ENCODE measurements around the gene YWHAH.

YWHAH gene

DNA sequence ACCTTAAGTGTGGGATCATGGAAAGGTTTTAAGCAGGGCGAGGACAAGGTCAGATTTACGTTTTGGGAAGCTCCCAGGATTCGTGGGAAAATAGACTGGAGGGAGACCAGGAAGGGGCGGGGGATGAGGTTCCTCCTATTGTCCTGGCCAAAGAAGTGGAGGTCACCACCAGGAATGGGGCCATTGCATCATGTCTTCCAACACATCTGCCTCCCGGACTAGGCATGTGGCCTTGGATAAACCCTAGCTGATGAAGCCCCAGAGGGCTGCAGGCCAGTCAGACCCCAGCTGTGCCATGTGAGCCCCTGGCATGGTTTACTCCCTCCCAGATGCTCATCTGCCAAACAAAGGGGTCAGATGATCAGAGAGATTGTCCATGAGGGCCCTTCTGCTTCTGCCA lies 11.5 kb upstream of the YWHAH start:
- TF ChIP-seq, protein P1, sequence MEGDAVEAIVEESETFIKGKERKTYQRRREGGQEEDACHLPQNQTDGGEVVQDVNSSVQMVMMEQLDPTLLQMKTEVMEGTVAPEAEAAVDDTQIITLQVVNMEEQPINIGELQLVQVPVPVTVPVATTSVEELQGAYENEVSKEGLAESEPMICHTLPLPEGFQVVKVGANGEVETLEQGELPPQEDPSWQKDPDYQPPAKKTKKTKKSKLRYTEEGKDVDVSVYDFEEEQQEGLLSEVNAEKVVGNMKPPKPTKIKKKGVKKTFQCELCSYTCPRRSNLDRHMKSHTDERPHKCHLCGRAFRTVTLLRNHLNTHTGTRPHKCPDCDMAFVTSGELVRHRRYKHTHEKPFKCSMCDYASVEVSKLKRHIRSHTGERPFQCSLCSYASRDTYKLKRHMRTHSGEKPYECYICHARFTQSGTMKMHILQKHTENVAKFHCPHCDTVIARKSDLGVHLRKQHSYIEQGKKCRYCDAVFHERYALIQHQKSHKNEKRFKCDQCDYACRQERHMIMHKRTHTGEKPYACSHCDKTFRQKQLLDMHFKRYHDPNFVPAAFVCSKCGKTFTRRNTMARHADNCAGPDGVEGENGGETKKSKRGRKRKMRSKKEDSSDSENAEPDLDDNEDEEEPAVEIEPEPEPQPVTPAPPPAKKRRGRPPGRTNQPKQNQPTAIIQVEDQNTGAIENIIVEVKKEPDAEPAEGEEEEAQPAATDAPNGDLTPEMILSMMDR (IDR thresholded peaks at IDR 0.05; ENCODE audit: low read depth, low read length): no peak
- no peak overlapping the region for H3K4me3 ChIP-seq (ENCODE audit: low read depth, low read length)

DNA sequence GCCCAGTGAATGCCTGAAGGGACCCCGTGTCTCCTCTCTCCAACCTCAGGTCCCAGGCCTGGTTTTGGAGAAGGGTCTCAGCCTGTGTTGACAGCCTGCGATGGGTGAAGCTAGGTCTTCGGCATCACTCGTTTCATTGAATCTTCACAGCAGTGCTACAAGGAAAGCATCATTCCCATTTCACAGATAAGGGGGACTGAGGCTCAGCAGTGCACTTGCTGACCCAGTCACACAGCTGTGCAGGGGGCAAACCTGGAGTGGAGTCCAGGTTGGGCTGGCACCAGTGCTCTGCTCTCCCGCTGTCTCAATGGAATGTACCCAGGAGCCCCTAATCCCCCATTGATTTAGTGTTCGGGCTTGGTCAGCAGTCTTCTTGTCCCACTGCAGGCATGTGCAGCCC lies 10.9 kb upstream of the YWHAH start:
- no peak overlapping the region for H3K4me3 ChIP-seq (ENCODE audit: low read depth, low read length)
- TF ChIP-seq, protein P1 (IDR thresholded peaks at IDR 0.05; ENCODE audit: low read depth, low read length): no peak

DNA sequence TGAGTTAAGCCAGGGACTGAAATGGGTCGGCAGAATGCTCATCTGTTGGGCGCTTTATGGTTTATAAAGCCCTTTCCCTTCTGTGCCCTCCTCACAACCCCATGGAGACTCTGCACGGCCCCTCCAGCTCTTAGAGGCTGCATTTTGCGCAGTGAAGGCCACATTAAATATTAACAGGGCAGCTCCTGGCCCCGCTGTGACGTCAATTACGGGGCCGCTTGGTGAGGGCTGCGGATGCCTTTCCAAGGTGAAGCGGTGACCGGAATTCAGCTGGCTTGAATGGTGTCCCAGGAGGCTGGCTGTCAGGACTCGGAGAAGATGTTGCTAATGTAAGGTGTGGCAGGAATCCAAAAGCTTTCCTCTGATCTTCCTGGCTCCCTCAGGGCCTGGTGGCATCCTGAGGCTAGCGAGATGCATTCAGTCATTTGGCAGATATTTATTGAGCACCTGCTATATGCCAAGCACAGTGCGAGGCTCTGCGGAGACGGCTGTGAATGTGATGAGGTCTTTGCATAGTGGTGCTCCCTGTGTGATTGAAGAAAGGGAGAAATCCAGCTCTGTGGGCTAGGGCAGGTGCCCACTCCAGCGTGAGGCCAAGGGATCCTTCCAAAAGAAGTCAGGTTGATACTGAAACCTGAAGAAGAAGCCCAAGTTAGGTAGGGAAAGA lies 10.4 kb upstream of the YWHAH start:
- TF ChIP-seq, protein P1 (IDR thresholded peaks at IDR 0.05; ENCODE audit: low read depth, low read length): no peak
- H3K4me3 ChIP-seq (ENCODE audit: low read depth, low read length): no peak overlapping the region

DNA sequence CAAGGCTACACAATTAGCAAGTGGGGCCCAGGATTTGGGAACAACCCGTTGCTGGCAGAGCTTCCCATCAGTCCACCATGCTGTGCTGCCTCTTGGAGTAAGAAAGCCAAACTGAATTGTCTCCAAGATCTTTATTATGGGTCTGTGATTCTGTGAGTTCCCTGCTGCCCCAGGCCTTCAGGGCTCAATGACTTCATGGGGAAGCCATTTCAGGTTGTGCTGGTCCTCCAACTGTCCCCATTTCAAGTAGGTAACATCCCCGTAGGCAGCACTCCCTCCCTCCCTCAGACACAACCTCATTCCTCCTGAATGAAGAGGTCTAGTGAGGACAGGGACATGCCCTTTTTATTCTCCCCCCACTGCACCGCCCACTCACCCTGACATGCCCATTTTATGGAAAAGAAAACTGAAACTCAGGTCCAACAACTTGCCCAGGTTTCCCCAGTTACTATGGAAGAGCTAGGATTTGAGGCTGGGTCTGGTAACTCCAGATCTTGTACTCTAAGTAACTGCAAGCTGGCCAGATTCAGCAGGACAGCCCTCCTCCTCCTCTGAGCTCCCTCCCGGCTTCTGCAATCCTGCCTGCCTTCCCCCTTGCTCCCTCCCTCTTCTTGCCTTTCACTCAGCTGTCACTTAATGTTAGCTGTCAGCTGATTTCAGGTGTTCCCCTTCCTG lies 8.2 kb upstream of the YWHAH start:
- no peak overlapping the region for H3K4me3 ChIP-seq (ENCODE audit: low read depth, low read length)
- TF ChIP-seq, protein P1 (IDR thresholded peaks at IDR 0.05; ENCODE audit: low read depth, low read length): no peak

DNA sequence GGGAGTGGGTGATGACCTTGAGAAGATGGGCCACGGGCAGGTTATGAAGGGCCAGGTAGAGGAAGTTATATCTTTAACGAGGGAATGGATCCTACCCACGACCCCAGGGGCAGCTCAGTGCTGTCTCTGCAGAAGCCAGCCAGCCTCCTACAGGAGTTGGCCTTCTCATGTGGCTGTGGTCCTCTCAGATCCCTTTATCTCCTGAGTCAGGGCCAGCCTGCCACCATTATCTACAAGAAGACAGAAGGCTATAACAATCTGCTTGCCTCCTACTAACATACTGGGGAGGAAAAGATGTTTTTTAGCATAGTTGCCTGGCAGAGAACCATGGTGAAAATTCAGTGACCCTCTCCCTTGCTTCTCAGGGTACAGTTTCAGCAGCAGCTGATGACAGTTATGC lies 7.0 kb upstream of the YWHAH start:
- TF ChIP-seq, protein P1 (IDR thresholded peaks at IDR 0.05; ENCODE audit: low read depth, low read length): no peak
- H3K4me3 ChIP-seq (ENCODE audit: low read depth, low read length): no peak overlapping the region

DNA sequence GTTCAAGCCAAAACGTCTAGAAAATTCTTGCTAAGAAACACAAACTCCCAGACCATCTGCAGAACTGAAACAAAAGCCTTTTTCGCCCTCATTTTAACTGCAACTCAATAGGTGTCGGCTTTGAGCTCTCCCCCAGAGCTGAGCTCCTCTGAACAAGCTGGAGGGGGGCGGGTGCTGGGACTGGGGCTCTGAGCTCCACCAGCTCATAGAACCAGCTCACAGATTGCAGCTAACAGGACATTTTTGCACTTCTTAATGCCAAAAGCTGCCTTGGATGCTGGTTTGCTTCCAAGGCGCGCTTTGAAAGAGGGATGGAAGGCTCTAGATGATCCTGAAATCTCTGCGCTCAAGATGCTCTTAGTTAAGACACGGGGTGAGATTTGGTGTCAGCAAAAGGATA lies 6.0 kb upstream of the YWHAH start:
- no peak overlapping the region for H3K4me3 ChIP-seq (ENCODE audit: low read depth, low read length)
- TF ChIP-seq, protein P1 (IDR thresholded peaks at IDR 0.05; ENCODE audit: low read depth, low read length): no peak

DNA sequence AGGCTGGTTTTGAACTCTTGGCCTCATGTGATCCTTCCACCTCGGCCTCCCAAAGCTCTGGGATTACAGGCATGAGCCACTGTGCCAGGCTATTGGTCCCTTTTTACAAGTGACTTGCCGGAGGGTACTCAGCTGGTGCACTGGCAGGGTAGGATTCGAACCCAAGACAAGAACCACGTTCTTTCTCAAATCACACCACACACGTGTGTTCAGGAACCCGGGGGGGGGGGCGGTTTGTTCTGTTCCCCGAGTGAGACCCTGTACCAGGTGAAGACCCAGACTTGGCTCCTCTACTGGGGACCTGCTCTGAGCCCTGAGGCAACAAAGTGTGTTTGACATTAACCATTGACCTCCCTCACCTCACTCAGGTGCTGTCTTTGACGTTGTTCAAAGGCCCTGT lies 3.8 kb upstream of the YWHAH start:
- TF ChIP-seq, protein P1 (IDR thresholded peaks at IDR 0.05; ENCODE audit: low read depth, low read length): no peak
- no peak overlapping the region for H3K4me3 ChIP-seq (ENCODE audit: low read depth, low read length)
